Panc1 (cell line): ENCODE results near the gene CDK6.

ENCODE experiments used
- CTCF ChIP-seq: fragments of 450-650 bp; IDR thresholded peaks from 2 replicates; pipeline ENCODE4 v1.5.1; 2017; ENCODE audit warnings: mild to moderate bottlenecking
- POLR2AphosphoS5 ChIP-seq: IDR thresholded peaks from 2 replicates; pipeline ENCODE4 v1.6.1; 2012; ENCODE audit warnings: mild to moderate bottlenecking, low read depth, low read length, moderate library complexity
- TCF7L2 ChIP-seq: IDR thresholded peaks from 2 replicates; pipeline ENCODE4 v1.6.1; 2011; ENCODE audit warnings: mild to moderate bottlenecking, low read depth, low read length, inconsistent platforms
- TF ChIP-seq, protein P1 (sequence below), 2 experiments: IDR thresholded peaks; 2 replicates each; pipeline ENCODE4 v1.6.1; 2011 to 2012; ENCODE audit warnings: low read depth in 2 of 2, control low read depth in 1 of 2, low read length in 1 of 2, mild to moderate bottlenecking in 1 of 2, moderate library complexity in 1 of 2; ENCODE audit not compliant: insufficient read depth in 1 of 2

GRCh38 chr7:92624298-92624996 is 211.9 kb downstream of the CDK6 start:
- TF ChIP-seq CTCF (no peak), POLR2AphosphoS5 (no peak), TCF7L2 (no peak)
- TF ChIP-seq, protein P1, sequence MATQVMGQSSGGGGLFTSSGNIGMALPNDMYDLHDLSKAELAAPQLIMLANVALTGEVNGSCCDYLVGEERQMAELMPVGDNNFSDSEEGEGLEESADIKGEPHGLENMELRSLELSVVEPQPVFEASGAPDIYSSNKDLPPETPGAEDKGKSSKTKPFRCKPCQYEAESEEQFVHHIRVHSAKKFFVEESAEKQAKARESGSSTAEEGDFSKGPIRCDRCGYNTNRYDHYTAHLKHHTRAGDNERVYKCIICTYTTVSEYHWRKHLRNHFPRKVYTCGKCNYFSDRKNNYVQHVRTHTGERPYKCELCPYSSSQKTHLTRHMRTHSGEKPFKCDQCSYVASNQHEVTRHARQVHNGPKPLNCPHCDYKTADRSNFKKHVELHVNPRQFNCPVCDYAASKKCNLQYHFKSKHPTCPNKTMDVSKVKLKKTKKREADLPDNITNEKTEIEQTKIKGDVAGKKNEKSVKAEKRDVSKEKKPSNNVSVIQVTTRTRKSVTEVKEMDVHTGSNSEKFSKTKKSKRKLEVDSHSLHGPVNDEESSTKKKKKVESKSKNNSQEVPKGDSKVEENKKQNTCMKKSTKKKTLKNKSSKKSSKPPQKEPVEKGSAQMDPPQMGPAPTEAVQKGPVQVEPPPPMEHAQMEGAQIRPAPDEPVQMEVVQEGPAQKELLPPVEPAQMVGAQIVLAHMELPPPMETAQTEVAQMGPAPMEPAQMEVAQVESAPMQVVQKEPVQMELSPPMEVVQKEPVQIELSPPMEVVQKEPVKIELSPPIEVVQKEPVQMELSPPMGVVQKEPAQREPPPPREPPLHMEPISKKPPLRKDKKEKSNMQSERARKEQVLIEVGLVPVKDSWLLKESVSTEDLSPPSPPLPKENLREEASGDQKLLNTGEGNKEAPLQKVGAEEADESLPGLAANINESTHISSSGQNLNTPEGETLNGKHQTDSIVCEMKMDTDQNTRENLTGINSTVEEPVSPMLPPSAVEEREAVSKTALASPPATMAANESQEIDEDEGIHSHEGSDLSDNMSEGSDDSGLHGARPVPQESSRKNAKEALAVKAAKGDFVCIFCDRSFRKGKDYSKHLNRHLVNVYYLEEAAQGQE (IDR thresholded peaks at IDR 0.05; ENCODE audit: insufficient read depth in 1 of 2, low read depth in 2 of 2, low read length in 1 of 2) = no peak
